GM08714 (cell line): ENCODE measurements around the gene NMBR.
"Not testable (repeated sequence)": the region's sequence is repeated elsewhere in the genome, so short reads cannot be mapped to it uniquely, and the experiment has no call there.

Source experiments
- H3K4me3 ChIP-seq: fragments of 200-500 bp; sonication (Bioruptor generic); 2 replicates; pipeline ENCODE4 v1.5.1; 2014; ENCODE audit warnings: mild to moderate bottlenecking, low read length, inconsistent platforms
- ZNF274 ChIP-seq: IDR thresholded peaks from 2 replicates; pipeline ENCODE4 v1.6.1; 2012; ENCODE audit warnings: mild to moderate bottlenecking, low read depth, low read length

Gene NMBR

DNA sequence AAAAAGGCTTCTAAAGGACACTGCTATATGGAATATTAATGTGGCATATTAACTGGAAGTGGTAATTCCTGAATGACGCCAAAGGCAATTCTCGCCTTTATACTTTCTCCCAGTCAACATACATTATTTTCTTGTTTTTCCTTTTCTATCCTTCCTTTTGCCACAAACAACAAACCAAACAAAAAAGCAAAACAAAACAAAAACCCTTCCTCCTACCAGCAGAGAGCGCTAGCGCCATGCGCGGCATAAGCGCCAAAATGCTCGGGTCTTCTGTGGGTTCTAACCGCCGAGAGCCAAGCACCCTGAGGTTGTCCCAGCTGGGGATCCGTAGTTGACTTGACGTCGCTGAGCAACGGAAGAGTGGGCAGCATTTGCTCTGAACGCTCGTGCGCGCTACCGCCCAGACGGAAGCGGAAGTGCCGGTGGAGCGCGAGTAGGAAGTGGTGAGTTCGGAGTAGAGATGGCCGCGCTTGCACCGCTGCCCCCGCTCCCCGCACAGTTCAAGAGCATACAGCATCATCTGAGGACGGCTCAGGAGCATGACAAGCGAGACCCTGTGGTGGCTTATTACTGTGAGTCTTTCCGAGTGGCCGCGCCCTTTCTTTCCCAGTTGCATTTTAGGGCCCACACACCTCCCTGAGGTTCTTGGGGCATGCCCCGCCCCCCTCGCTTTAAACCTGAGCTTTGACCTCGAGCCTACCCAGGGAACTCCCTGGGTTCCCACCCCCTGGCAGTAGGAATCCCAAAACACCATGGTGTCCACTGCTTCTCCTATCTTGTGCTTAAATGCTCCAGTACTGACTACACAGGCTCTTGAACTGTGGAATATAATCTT, at the start of gene NMBR, which contains the start of gene VTA1:
Gene NMBR (minus strand): TSS at position 295 of the 835 bp plus-strand sequence. CDS start 58,464 bp downstream, outside the sequence.
Gene VTA1 (plus strand): TSS at position 436 of the 835 bp plus-strand sequence. CDS start 25 bp downstream, at position 461.
- H3K4me3 ChIP-seq = peak within 1 kb of the TSS; percentile 92
- no peak for TF ChIP-seq ZNF274

DNA sequence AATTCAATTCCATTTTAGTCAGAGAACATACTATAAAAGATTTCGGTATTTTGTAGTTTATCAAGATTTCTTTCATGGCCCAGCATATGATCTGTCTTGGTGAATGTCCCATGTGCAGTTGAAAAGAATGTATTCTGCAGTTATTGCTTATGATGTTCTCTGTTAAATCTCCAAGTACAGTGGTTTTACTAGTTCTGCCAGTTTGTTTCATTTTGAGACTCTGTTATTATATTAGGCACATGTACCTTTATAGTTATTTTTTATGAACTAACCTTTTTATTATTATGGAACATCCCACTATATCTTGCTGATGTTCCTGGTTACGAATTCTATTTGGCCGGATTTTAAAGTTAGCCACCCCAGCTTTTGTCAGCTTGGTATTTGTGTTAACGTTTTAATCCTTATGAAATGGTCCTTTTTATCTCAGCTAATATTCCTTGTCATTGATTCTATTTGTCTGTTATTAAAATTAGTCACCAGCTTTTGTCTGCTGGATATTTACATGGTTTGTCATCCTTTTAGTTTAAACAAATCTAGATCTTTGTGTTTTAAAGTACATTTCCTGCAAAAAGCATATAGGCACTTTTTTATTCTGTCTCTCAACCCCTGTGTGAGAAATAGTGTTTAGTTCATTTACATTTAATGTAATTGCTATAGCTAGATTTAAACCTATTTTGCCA, 49.1 kb upstream of the NMBR start:
- TF ChIP-seq ZNF274 = no peak
- no peak overlapping the region for H3K4me3 ChIP-seq

DNA sequence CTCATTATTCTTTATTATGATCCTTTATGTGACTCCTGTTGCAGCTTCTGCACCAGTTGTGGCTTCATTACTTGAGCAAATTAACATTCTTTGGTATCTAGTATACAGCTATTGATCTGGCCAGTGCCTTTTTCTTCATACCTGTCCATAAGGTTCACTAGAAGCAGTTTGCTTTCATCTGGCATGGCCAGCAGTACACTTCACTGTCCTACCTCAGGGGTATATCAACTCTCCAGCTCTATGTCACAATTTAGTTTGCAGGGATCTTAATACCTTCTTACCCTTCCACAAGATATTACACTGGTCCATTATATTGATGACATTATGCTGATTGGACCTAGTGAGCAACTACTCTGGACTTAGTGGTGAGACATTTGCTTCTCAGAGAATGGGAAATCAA, 46.7 kb upstream of the NMBR start:
- no peak for TF ChIP-seq ZNF274
- H3K4me3 ChIP-seq = no peak overlapping the region

DNA sequence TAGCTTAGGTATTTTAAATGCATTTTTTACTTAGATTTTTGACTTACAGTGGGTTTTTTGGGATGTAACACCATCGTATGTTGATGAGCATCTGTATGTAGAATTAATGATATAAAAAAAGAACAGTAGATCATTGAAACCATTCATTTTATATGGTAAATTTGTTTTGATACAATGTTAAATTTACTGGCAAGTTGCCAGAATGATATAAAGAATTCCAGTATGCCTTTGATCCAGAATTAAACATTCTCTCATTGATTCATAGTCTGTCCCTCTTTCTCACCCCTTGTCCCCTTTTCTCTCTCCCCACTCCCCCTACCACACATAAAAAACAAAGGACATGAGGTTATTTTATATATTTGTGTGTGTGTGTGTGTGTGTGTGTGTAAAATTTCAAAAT, 45.4 kb upstream of the NMBR start:
- no peak overlapping the region for H3K4me3 ChIP-seq
- no peak for TF ChIP-seq ZNF274

DNA sequence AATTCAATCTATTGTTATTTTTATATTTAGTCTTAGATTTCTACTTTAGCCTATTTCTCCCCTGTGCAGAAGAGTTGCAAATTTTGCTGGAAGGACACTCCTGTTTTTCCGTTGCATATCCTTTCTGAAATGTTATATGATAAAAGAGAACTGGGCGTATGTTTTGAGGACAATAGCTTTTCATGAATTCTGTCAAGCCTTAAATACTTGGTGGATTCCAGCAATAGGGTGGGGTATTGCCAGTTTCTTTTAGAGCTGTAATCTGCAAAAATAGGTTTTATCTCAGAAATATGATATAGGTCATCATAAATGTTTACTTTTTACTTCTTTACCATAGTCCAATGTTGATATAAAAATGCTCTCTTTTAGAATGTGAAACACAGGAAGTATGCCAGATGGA, 42.1 kb upstream of the NMBR start:
- H3K4me3 ChIP-seq = no peak overlapping the region
- no peak for TF ChIP-seq ZNF274

DNA sequence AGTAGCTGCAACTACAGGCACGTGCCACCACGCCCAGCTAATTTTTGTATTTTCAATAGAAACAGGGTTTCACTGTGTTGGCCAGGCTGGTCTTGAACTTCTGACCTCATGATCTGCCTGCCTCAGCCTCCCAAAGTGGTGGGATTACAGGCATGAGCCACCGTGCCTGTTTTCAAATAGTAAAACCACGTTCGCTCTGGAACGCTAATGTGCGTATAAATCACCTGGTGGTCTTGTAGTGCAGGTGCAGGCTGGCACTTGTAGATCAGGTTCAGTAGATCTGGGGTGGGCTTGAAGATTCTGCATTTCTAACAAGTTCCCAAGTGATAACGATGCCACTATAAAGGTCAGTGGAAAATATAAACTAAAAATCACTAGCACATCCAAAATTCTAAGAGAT, 41.4 kb upstream of the NMBR start:
- not testable (repeated sequence) for H3K4me3 ChIP-seq

DNA sequence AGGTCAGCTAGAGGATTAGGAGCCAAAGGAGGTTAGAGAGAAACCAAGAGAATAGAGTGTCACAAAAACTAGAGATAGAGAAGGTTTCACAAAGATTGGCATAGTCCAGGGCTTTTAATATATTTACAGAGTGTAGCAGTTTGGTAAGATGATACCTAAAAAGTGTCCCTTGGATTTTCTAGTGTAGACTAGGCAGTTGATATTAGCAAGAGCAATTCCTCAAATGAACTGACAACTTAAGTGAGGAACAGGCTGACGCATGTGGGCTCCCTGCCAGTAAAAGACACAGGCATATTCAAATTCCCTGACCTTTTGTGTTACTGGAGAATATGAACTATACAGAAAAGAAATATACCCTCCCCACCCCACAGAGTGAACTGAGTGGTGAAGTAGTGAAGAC, 40.3 kb upstream of the NMBR start:
- H3K4me3 ChIP-seq = no peak overlapping the region
- no peak for TF ChIP-seq ZNF274

DNA sequence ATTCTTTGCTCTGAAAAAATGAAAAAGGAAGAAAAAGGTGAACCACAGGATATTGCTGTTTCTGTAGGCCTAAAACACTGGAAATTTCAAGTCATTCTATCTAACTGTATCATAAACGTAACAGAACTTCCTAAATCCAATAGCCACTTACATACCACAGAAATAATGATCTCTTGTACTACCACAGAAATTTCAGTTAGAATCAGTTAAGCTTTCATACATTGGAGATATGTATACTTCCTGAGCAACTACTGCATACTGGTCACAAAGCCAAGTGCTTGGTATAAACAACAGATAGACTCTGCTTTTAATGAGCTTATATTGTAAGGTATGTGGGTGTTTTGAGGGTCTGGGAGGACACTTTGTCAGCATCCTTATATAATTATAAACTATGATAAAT, 38.7 kb upstream of the NMBR start:
- TF ChIP-seq ZNF274 = no peak
- H3K4me3 ChIP-seq = no peak overlapping the region

DNA sequence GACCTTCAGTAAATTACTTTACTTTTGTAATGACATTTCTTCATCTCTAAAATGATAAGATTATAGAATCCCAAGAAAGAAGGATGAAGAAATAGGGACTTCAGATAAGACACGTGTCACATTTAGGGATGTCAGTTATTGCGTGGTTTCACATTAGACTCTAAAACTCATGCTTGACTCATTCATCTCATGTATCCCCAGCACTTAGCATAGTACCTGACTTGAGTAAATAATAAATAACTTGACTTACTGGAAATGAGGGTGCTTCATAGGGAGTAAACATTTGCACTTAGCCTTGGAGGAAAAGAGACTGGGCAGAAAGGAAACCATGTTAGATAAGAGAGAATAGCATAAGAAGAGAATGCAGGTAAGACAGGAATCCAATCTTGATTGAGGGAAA, 37.4 kb upstream of the NMBR start:
- TF ChIP-seq ZNF274 = no peak
- no peak overlapping the region for H3K4me3 ChIP-seq

DNA sequence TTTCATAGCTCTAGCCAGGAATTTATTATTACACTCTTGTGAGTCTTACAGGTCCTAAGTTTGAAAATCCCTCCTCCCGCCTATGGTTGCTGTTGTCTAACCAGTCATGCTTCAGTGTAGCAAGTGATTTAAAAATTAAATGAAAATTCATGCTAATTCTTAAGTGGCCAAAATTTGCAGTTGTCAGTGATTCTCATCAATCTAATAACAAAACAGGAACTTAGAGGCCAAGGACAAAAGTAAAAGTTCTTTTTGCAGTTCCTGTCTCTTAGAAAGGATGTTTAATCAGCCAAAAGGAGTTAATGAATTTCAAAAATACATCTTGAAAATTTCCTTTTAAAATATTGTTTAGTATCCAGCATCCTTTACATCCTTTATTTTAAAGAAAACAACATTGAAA, 36.4 kb upstream of the NMBR start:
- no peak overlapping the region for H3K4me3 ChIP-seq
- TF ChIP-seq ZNF274 = no peak

DNA sequence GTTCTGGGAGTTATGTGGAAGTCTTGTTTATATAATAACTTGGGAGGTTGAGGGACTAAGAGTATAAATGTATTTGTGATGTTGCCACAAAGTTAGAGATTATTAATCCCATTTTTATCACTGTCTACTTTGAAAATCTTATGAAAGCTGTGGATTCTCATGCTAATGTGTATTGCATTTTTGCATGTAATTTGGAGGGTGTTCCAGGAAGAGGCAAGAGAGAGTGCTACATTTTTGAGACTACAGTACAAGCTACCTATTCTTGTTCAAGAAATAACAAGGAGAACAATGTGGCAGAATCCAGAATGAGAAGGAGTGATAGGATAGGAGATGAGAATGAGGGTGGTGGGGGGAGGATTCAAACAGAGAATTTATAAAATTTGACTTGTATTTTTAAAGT, 35.1 kb upstream of the NMBR start:
- no peak for TF ChIP-seq ZNF274
- H3K4me3 ChIP-seq = no peak overlapping the region

DNA sequence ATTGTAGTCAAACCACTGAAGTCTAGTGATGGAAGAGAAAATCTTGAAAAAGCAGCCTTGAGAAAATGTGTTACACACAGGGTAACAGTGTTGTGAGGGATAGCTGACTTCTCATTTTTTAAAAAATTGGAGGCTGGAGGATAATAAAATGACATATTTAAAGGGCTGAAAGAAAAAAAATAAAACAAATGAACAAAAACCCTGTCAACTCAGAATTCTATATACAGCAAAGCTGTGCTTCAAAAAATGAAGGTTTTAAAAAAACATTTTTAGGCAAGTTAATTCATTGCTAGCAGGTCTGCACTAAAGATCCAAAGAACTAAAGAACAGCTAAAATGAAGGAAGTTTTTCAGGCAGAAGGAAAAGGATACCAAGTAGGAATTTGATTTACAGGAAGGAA, 31.2 kb upstream of the NMBR start:
- TF ChIP-seq ZNF274 = no peak
- H3K4me3 ChIP-seq = no peak overlapping the region

DNA sequence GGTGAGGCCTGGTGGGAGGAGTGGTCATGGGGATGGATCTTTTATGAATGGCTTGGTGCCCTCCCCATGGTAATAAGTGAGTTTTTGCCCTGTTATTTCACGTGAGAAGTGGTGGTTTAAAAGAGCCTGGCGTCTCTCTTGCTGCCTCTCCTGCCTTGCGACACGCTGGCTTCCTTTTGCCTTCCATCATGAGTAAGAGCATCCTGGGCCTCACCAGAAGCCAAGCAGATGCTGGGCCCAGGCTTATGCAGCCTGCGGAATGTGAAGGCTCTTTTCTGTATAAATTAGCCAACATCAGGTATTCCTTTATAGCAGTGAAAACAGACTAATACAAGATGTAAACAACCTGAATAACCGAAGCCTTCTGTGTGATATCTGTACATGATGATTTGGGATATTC, 27.8 kb upstream of the NMBR start:
- H3K4me3 ChIP-seq = no peak overlapping the region
- TF ChIP-seq ZNF274 = no peak

DNA sequence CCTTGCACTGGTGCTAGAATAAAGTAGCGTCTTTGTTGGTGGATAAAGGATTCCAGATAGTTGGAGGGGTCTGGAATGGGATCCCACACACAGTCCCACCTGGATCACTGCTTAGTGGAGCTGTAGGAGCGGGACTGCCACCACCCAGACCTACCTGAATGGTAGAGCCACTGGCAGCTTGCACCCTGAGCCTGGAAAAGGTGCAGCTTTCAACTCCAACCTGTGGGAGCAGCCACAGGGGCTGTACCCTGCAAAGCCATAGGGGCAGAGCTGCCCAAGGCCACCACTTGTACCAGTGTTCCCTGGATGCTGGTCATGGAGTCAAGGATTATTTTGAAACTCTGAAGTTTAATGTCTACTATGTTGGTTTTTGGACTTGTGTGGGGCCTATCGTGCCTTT, 27.1 kb upstream of the NMBR start:
- TF ChIP-seq ZNF274 = no peak
- H3K4me3 ChIP-seq = no peak overlapping the region

DNA sequence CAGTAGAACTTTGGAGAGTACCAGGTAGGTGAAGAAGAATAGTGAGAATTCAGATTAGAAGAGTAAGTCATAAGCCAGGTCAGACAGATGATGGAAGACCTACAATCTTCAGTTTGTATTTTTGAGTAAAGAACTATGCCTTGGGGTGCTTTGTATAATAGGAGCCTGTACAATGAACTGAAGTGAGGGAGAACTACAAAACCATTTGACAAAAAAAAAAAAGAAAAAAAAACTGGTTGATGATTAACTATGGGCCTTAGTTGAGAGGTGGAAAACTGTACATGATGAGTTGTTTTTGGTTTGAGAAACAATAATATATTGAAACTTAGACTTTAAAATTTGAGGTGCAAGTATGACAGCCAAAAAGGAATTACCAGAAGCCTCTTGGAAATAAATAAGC, 25.8 kb upstream of the NMBR start:
- H3K4me3 ChIP-seq = no peak overlapping the region
- TF ChIP-seq ZNF274 = no peak
